ENCODE data around the gene CHSY1.
A peak's percentile ranks its signal among the peaks of the same experiment; 100 is the strongest.

CHSY1 gene

DNA sequence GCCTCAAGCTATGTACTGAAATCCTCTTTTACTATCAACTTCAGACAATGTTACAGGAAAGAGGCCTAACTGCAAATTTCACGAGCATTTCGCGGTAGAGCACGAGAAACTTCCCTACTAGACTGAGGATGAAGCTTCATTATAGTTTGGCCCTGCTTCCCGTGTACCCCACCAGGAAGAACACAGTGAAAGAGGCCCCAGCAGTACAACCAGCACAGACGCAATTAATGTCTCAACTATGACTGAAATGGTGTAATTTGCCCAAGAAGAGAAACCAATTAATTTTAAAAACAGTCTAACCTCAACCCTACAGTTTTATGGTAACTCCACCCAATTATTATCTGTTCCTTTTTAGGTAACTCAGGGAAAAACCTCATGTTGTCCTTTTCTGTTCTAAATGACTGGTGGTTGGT is 12.1 kb downstream of the CHSY1 start:
- TF ChIP-seq, protein P1, sequence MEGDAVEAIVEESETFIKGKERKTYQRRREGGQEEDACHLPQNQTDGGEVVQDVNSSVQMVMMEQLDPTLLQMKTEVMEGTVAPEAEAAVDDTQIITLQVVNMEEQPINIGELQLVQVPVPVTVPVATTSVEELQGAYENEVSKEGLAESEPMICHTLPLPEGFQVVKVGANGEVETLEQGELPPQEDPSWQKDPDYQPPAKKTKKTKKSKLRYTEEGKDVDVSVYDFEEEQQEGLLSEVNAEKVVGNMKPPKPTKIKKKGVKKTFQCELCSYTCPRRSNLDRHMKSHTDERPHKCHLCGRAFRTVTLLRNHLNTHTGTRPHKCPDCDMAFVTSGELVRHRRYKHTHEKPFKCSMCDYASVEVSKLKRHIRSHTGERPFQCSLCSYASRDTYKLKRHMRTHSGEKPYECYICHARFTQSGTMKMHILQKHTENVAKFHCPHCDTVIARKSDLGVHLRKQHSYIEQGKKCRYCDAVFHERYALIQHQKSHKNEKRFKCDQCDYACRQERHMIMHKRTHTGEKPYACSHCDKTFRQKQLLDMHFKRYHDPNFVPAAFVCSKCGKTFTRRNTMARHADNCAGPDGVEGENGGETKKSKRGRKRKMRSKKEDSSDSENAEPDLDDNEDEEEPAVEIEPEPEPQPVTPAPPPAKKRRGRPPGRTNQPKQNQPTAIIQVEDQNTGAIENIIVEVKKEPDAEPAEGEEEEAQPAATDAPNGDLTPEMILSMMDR (IDR thresholded peaks at IDR 0.05) = no peak

GRCh38 chr15:101237251-101237650 is 14.6 kb downstream of the CHSY1 start:
- Histone ChIP-seq H3K36me3 (peaks cover 28% of the 10 kb centered on the region), H3K27ac (peak overlapping the region; percentile 97), H3K4me1 (ENCODE audit: control insufficient read depth in 1 of 2, insufficient read depth in 1 of 2, low read depth in 1 of 2, low read length in 1 of 2) (peaks cover 100% of the 10 kb centered on the region in 2 experiments), H3K27me3 (no peaks in the 10 kb centered on the region), H3K9me3 (no peaks in the 10 kb centered on the region), H3K4me3 (ENCODE audit: low read depth in 1 of 2, low read length in 1 of 2) (peak overlapping the region; percentile 40 to 48)
- TF ChIP-seq, protein P1 (IDR thresholded peaks at IDR 0.05) = no peak

More for the DNA sequence above, 12.1 kb downstream of the CHSY1 start:
- Histone ChIP-seq H3K4me1 (ENCODE audit: control insufficient read depth in 1 of 2, insufficient read depth in 1 of 2, low read depth in 1 of 2, low read length in 1 of 2) (peaks cover 98 to 100% of the 10 kb centered on the region in 2 experiments), H3K27me3 (no peaks in the 10 kb centered on the region), H3K9me3 (no peaks in the 10 kb centered on the region), H3K27ac (peak overlapping the region; percentile 97), H3K36me3 (peaks cover 7% of the 10 kb centered on the region), H3K4me3 (ENCODE audit: low read depth in 1 of 2, low read length in 1 of 2) (peak overlapping the region; percentile 36 to 65)

GRCh38 chr15:101233651-101234280 is 18.1 kb downstream of the CHSY1 start:
- H3K4me1 ChIP-seq (ENCODE audit: control insufficient read depth in 1 of 2, insufficient read depth in 1 of 2, low read depth in 1 of 2, low read length in 1 of 2) = peaks cover 77 to 88% of the 10 kb centered on the region in 2 experiments
- no peaks in the 10 kb centered on the region for H3K9me3 ChIP-seq
- TF ChIP-seq, protein P1 (IDR thresholded peaks at IDR 0.05) = no peak
- H3K36me3 ChIP-seq = peaks cover 31% of the 10 kb centered on the region
- no peaks in the 10 kb centered on the region for H3K27me3 ChIP-seq
- no peak overlapping the region for H3K4me3 ChIP-seq (ENCODE audit: low read depth in 1 of 2, low read length in 1 of 2)
- H3K27ac ChIP-seq = peak overlapping the region; percentile 97

DNA sequence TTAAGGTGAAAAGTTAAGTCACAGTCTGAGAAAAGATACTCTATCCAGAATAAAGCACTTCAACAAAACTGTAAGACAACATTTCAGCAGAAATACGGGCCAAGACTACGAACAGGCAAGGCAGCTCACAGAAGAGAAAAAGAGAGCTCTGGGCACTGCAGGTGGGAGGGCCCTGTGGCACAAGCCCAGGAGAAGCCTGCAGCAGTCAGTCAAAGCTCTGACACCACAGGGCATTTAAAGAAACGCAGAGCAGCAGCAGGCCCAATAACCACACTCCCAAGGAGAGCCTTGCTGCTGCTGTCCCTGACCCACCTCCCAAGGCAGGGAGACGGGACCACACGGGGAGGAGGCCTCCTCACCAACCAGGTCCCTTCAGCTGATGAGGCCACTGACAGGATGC is 19.2 kb downstream of the CHSY1 start:
- Histone ChIP-seq H3K27me3 (no peaks in the 10 kb centered on the region), H3K36me3 (peaks cover 31% of the 10 kb centered on the region), H3K4me3 (ENCODE audit: low read depth in 1 of 2, low read length in 1 of 2) (no peak overlapping the region), H3K4me1 (ENCODE audit: control insufficient read depth in 1 of 2, insufficient read depth in 1 of 2, low read depth in 1 of 2, low read length in 1 of 2) (peaks cover 66 to 77% of the 10 kb centered on the region in 2 experiments), H3K27ac (peak overlapping the region; percentile 97), H3K9me3 (no peaks in the 10 kb centered on the region)
- TF ChIP-seq, protein P1 (IDR thresholded peaks at IDR 0.05) = no peak

- Histone ChIP-seq H3K9me3 (no peaks in the 10 kb centered on the region), H3K27me3 (no peaks in the 10 kb centered on the region), H3K4me3 (ENCODE audit: low read depth in 1 of 2, low read length in 1 of 2) (no peak overlapping the region), H3K27ac (no peak overlapping the region), H3K4me1 (ENCODE audit: control insufficient read depth in 1 of 2, insufficient read depth in 1 of 2, low read depth in 1 of 2, low read length in 1 of 2) (peaks cover 27 to 61% of the 10 kb centered on the region in 2 experiments), H3K36me3 (peaks cover 19% of the 10 kb centered on the region)
- TF ChIP-seq, protein P1 (IDR thresholded peaks at IDR 0.05) = no peak
Observed at GRCh38 chr15:101228313-101228712, 23.5 kb downstream of the CHSY1 start.

All from neutrophil (primary cell).